H9 (cell line): ENCODE measurements around the gene EXOC2. TPM values are rescaled to one million over a fixed set of nuclear protein-coding genes. Genes with fewer than 3 reads are reported as not detected.
A peak's percentile ranks its signal among the peaks of the same experiment; 100 is the strongest.

ENCODE experiments used
- DNase-seq: peaks from one replicate; pipeline ENCODE4 v3.0.0-alpha.2; 2017
- H2AFZ ChIP-seq: one replicate; pipeline ENCODE4 v1.6.1; 2013; ENCODE audit warnings: mild to moderate bottlenecking, low read length, control low read depth, moderate library complexity
- H2AK5ac ChIP-seq: 2 replicates; pipeline ENCODE4 v1.6.1; 2013; ENCODE audit warnings: low read length, control low read depth, mixed read lengths; ENCODE audit not compliant: insufficient read length
- H2BK120ac ChIP-seq: one replicate; pipeline ENCODE4 v1.6.1; 2013; ENCODE audit warnings: low read depth, mild to moderate bottlenecking, low read length, control low read depth, inconsistent platforms; ENCODE audit not compliant: poor library complexity, severe bottlenecking
- H2BK12ac ChIP-seq: 2 replicates; pipeline ENCODE4 v1.6.1; 2013; ENCODE audit warnings: low read length, control low read depth, mixed read lengths, low read depth; ENCODE audit not compliant: insufficient read length
- H2BK15ac ChIP-seq: 2 replicates; pipeline ENCODE4 v1.6.1; 2013; ENCODE audit warnings: low read depth, low read length, control low read depth
- H2BK20ac ChIP-seq: one replicate; pipeline ENCODE4 v1.6.1; 2013; ENCODE audit warnings: low read depth, mild to moderate bottlenecking, low read length, control low read depth, inconsistent platforms; ENCODE audit not compliant: poor library complexity, severe bottlenecking
- H2BK5ac ChIP-seq: 2 replicates; pipeline ENCODE4 v1.6.1; 2013; ENCODE audit warnings: low read length, control low read depth, mixed read lengths; ENCODE audit not compliant: insufficient read length
- H3K14ac ChIP-seq: 2 replicates; pipeline ENCODE4 v1.6.1; 2013; ENCODE audit warnings: low read length, control low read depth; ENCODE audit not compliant: insufficient read depth
- H3K18ac ChIP-seq: 2 replicates; pipeline ENCODE4 v1.6.1; 2013; ENCODE audit warnings: low read depth, mild to moderate bottlenecking, mixed read lengths, low read length, control low read depth; ENCODE audit not compliant: insufficient read length
- H3K23ac ChIP-seq: 2 replicates; pipeline ENCODE4 v1.6.1; 2013; ENCODE audit warnings: low read length, control low read depth, mixed read lengths, low read depth; ENCODE audit not compliant: insufficient read length
- H3K23me2 ChIP-seq: 2 replicates; pipeline ENCODE4 v1.6.1; 2013; ENCODE audit warnings: low read depth, mild to moderate bottlenecking, mixed read lengths, low read length, control low read depth; ENCODE audit not compliant: insufficient read length, poor library complexity, severe bottlenecking
- H3K27ac ChIP-seq: 2 replicates; pipeline ENCODE4 v1.5.1; 2013; ENCODE audit warnings: low read length, control low read depth, mixed read lengths, low read depth; ENCODE audit not compliant: insufficient read length
- H3K27me3 ChIP-seq: 2 replicates; pipeline ENCODE4 v1.6.1; 2013; ENCODE audit warnings: low read length, control low read depth, inconsistent platforms; ENCODE audit not compliant: insufficient read depth
- H3K4ac ChIP-seq: 2 replicates; pipeline ENCODE4 v1.6.1; 2013; ENCODE audit warnings: low read depth, mild to moderate bottlenecking, control low read depth, inconsistent platforms, low read length, moderate library complexity
- H3K4me1 ChIP-seq: 2 replicates; pipeline ENCODE4 v1.6.1; 2013; ENCODE audit warnings: low read length, control low read depth, inconsistent platforms; ENCODE audit not compliant: insufficient read depth
- H3K4me2 ChIP-seq: 2 replicates; pipeline ENCODE4 v1.6.1; 2013; ENCODE audit warnings: low read length, control low read depth, mixed read lengths; ENCODE audit not compliant: insufficient read length, insufficient read depth
- H3K56ac ChIP-seq: 2 replicates; pipeline ENCODE4 v1.6.1; 2013; ENCODE audit warnings: low read depth, mild to moderate bottlenecking, mixed read lengths, low read length, control low read depth; ENCODE audit not compliant: insufficient read length
- H3K79me1 ChIP-seq: 2 replicates; pipeline ENCODE4 v1.6.1; 2013; ENCODE audit warnings: low read depth, mild to moderate bottlenecking, moderate library complexity, low read length, control low read depth, inconsistent platforms; ENCODE audit not compliant: insufficient read depth, poor library complexity, severe bottlenecking
- H3K79me2 ChIP-seq: 2 replicates; pipeline ENCODE4 v1.6.1; 2013; ENCODE audit warnings: low read length, control low read depth, inconsistent platforms; ENCODE audit not compliant: insufficient read depth
- H3K9ac ChIP-seq: 2 replicates; pipeline ENCODE4 v1.6.1; 2013; ENCODE audit warnings: low read length, control low read depth, mixed read lengths; ENCODE audit not compliant: insufficient read length; ENCODE audit errors: extremely low read depth
- H3K9me3 ChIP-seq: one replicate; pipeline ENCODE4 v1.6.1; 2013; ENCODE audit warnings: low read depth, low read length, inconsistent platforms; ENCODE audit not compliant: control insufficient read depth
- H3T11ph ChIP-seq: one replicate; pipeline ENCODE4 v1.6.1; 2013; ENCODE audit warnings: mild to moderate bottlenecking, low read length, control low read depth, inconsistent platforms
- H4K20me1 ChIP-seq: one replicate; pipeline ENCODE4 v1.6.1; 2013; ENCODE audit not compliant: control insufficient read depth, insufficient read length, insufficient read depth
- H4K5ac ChIP-seq: 2 replicates; pipeline ENCODE4 v1.6.1; 2013; ENCODE audit warnings: low read depth, mild to moderate bottlenecking, mixed read lengths, low read length, control low read depth; ENCODE audit not compliant: insufficient read length
- H4K8ac ChIP-seq: replicated peaks from 2 replicates; pipeline ENCODE4 v1.6.1; 2013; ENCODE audit warnings: low read length, control low read depth, mixed read lengths, low read depth; ENCODE audit not compliant: insufficient read length
- H4K91ac ChIP-seq: 2 replicates; pipeline ENCODE4 v1.6.1; 2013; ENCODE audit warnings: low read depth, mild to moderate bottlenecking, moderate library complexity, mixed read lengths, low read length, control low read depth; ENCODE audit not compliant: insufficient read length
- H3K27ac Mint-ChIP-seq, 3 experiments: 2 replicates in 2 of 3; 3 replicates in 1 of 3; pipeline ENCODE4 v1.8.0; 2020 to 2021; ENCODE audit warnings: mixed read lengths in 3 of 3, mild to moderate bottlenecking in 1 of 3, moderate library complexity in 1 of 3
- H3K27me3 Mint-ChIP-seq: 2 replicates; pipeline ENCODE4 v1.8.0; 2021; ENCODE audit warnings: low read depth, mild to moderate bottlenecking, moderate library complexity, mixed read lengths
- H3K36me3 Mint-ChIP-seq, 3 experiments: 2 replicates in 2 of 3; 3 replicates in 1 of 3; pipeline ENCODE4 v1.8.0; 2020 to 2021; ENCODE audit warnings: low read depth in 3 of 3, mixed read lengths in 3 of 3; ENCODE audit not compliant: insufficient read depth in 1 of 3
- H3K4me1 Mint-ChIP-seq, 2 experiments: 2 replicates each; pipeline ENCODE4 v1.8.0; 2020; ENCODE audit warnings: mixed read lengths in 2 of 2
- H3K4me3 Mint-ChIP-seq, 2 experiments: 2 replicates in 1 of 2; 3 replicates in 1 of 2; pipeline ENCODE4 v1.8.0; 2020 to 2021; ENCODE audit warnings: mild to moderate bottlenecking in 2 of 2, mixed read lengths in 2 of 2, moderate library complexity in 1 of 2
- H3K9me3 Mint-ChIP-seq, 2 experiments: 2 replicates in 1 of 2; 3 replicates in 1 of 2; pipeline ENCODE4 v1.8.0; 2020; ENCODE audit warnings: mild to moderate bottlenecking in 2 of 2, mixed read lengths in 2 of 2, moderate library complexity in 1 of 2
- CTCF ChIP-seq: fragments of 200-600 bp; sonication (generic); conservative IDR thresholded peaks from 3 replicates; pipeline ENCODE4 v1.8.0; 2021; ENCODE audit warnings: antibody characterized with exemption, mild to moderate bottlenecking
- WGBS: extraction: QIAGEN DNeasy Blood & Tissue Kit; methylation state at CpG from one replicate; pipeline ENCODE4 v1.1.7; 2013; ENCODE audit warnings: missing lambda C conversion rate, low lambda C conversion rate, mixed read lengths; ENCODE audit not compliant: insufficient read length; ENCODE audit errors: extremely low coverage; 5-methylcytosine and 5-hydroxymethylcytosine counted together
- total RNA-seq: library from RNA; stranded (reverse); gene quantifications from 2 replicates; pipeline ENCODE4 v1.2.1, GENCODE V29; 2021

EXOC2 gene
- total RNA-seq, 1 experiment from 2014 or later: 29.9 TPM

- no peak overlapping the region for H3K27ac Mint-ChIP-seq
- no peak overlapping the region for H3K9ac ChIP-seq
- H2BK12ac ChIP-seq: no peak overlapping the region
- no peak overlapping the region for H3K56ac ChIP-seq
- peak; percentile 16 for DNase-seq
- H3K27ac ChIP-seq: no peak overlapping the region
- no peaks in the 10 kb centered on the region for H3K27me3 ChIP-seq
- no peak overlapping the region for H3K4ac ChIP-seq
- no peak overlapping the region for H4K8ac ChIP-seq
- H3K27me3 Mint-ChIP-seq: peaks cover 7% of the 10 kb centered on the region
- H2BK20ac ChIP-seq: no peak overlapping the region
- H3K9me3 ChIP-seq: peaks cover 5% of the 10 kb centered on the region
- H3K4me1 Mint-ChIP-seq: no peaks in the 10 kb centered on the region
- H2AK5ac ChIP-seq: no peak overlapping the region
- no peak overlapping the region for H2BK120ac ChIP-seq
- no peaks in the 10 kb centered on the region for H3K79me2 ChIP-seq
- no peak overlapping the region for H3K23ac ChIP-seq
- peaks cover 3 to 15% (median 8%) of the 10 kb centered on the region in 3 experiments; a peak in 6 of 7 replicates for H3K36me3 Mint-ChIP-seq
- H3K14ac ChIP-seq: no peak overlapping the region
- H3K4me3 Mint-ChIP-seq: no peak overlapping the region
- no peak overlapping the region for H2BK5ac ChIP-seq
- TF ChIP-seq CTCF: no peak
- peaks cover 10 to 16% of the 10 kb centered on the region in 2 experiments for H3K9me3 Mint-ChIP-seq
- H4K91ac ChIP-seq: no peak overlapping the region
- no peaks in the 10 kb centered on the region for H4K20me1 ChIP-seq
- no peak overlapping the region for H2AFZ ChIP-seq
- H2BK15ac ChIP-seq: no peak overlapping the region
- no CpG with 5 or more reads among the region's 18 CpGs for WGBS
- no peak overlapping the region for H3T11ph ChIP-seq
- no peak overlapping the region for H4K5ac ChIP-seq
- H3K18ac ChIP-seq: no peak overlapping the region
- H3K4me2 ChIP-seq: no peak overlapping the region
- no peaks in the 10 kb centered on the region for H3K79me1 ChIP-seq
- H3K4me1 ChIP-seq: no peaks in the 10 kb centered on the region
- no peaks in the 10 kb centered on the region for H3K23me2 ChIP-seq
Observed at GRCh38 chr6:444653-445275, 248.2 kb downstream of the EXOC2 start.
